Measurements from ENCODE around the gene GAD2. TPM values are rescaled to one million over a fixed set of nuclear protein-coding genes. Genes with fewer than 3 reads are reported as not detected.

GAD2 gene
- total and polyA plus RNA-seq, 2 experiments from 2014 or later: 0.56 to 0.86 TPM

DNA sequence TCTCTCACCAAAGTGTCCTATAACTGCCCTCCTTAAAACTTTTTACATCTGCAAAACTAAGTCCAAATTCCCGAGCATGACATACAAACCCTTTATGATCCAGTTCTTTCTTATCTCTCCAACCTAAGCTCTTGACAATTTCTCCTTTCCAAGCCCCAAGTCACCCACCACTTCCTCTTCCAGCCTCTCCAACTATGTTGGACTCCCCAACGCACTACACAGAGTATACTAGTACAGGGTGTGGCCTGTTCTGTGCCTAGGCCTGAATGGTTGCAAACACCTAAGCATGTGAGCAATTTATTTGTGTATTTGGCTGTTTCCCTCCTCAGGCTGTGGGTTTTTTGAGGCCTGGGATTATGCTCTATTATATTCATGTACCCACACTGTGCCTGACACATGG, 120.4 kb downstream of the GAD2 start:
- TF ChIP-seq, protein P1, sequence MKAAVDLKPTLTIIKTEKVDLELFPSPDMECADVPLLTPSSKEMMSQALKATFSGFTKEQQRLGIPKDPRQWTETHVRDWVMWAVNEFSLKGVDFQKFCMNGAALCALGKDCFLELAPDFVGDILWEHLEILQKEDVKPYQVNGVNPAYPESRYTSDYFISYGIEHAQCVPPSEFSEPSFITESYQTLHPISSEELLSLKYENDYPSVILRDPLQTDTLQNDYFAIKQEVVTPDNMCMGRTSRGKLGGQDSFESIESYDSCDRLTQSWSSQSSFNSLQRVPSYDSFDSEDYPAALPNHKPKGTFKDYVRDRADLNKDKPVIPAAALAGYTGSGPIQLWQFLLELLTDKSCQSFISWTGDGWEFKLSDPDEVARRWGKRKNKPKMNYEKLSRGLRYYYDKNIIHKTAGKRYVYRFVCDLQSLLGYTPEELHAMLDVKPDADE (IDR thresholded peaks at IDR 0.05): no peak
- no peak for TF ChIP-seq ZNF331 (CRISPR knock-in tag; IDR thresholded peaks at IDR 0.05; ENCODE audit: low read depth)
- TF ChIP-seq STAT1 (IDR thresholded peaks at IDR 0.05; ENCODE audit: unreplicated experiment): no peak
- TF ChIP-seq, protein P2, sequence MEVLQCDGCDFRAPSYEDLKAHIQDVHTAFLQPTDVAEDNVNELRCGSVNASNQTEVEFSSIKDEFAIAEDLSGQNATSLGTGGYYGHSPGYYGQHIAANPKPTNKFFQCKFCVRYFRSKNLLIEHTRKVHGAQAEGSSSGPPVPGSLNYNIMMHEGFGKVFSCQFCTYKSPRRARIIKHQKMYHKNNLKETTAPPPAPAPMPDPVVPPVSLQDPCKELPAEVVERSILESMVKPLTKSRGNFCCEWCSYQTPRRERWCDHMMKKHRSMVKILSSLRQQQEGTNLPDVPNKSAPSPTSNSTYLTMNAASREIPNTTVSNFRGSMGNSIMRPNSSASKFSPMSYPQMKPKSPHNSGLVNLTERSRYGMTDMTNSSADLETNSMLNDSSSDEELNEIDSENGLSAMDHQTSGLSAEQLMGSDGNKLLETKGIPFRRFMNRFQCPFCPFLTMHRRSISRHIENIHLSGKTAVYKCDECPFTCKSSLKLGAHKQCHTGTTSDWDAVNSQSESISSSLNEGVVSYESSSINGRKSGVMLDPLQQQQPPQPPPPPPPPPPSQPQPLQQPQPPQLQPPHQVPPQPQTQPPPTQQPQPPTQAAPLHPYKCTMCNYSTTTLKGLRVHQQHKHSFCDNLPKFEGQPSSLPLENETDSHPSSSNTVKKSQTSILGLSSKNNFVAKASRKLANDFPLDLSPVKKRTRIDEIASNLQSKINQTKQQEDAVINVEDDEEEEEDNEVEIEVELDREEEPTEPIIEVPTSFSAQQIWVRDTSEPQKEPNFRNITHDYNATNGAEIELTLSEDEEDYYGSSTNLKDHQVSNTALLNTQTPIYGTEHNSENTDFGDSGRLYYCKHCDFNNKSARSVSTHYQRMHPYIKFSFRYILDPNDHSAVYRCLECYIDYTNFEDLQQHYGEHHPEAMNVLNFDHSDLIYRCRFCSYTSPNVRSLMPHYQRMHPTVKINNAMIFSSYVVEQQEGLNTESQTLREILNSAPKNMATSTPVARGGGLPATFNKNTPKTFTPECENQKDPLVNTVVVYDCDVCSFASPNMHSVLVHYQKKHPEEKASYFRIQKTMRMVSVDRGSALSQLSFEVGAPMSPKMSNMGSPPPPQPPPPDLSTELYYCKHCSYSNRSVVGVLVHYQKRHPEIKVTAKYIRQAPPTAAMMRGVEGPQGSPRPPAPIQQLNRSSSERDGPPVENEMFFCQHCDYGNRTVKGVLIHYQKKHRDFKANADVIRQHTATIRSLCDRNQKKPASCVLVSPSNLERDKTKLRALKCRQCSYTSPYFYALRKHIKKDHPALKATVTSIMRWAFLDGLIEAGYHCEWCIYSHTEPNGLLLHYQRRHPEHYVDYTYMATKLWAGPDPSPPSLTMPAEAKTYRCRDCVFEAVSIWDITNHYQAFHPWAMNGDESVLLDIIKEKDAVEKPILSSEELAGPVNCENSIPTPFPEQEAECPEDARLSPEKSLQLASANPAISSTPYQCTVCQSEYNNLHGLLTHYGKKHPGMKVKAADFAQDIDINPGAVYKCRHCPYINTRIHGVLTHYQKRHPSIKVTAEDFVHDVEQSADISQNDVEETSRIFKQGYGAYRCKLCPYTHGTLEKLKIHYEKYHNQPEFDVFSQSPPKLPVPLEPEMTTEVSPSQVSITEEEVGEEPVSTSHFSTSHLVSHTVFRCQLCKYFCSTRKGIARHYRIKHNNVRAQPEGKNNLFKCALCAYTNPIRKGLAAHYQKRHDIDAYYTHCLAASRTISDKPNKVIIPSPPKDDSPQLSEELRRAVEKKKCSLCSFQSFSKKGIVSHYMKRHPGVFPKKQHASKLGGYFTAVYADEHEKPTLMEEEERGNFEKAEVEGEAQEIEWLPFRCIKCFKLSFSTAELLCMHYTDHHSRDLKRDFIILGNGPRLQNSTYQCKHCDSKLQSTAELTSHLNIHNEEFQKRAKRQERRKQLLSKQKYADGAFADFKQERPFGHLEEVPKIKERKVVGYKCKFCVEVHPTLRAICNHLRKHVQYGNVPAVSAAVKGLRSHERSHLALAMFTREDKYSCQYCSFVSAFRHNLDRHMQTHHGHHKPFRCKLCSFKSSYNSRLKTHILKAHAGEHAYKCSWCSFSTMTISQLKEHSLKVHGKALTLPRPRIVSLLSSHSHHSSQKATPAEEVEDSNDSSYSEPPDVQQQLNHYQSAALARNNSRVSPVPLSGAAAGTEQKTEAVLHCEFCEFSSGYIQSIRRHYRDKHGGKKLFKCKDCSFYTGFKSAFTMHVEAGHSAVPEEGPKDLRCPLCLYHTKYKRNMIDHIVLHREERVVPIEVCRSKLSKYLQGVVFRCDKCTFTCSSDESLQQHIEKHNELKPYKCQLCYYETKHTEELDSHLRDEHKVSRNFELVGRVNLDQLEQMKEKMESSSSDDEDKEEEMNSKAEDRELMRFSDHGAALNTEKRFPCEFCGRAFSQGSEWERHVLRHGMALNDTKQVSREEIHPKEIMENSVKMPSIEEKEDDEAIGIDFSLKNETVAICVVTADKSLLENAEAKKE (CRISPR knock-in tag; IDR thresholded peaks at IDR 0.05): no peak
- no peak for TF ChIP-seq CREB1 (CRISPR knock-in tag; IDR thresholded peaks at IDR 0.05; ENCODE audit: low read depth)
- no peak for TF ChIP-seq JUNB (IDR thresholded peaks at IDR 0.05; ENCODE audit: unreplicated experiment)
- TF ChIP-seq ZNF114 (CRISPR knock-in tag; IDR thresholded peaks at IDR 0.05): no peak
- no peak for TF ChIP-seq EZH2phosphoT487 (IDR thresholded peaks at IDR 0.05; ENCODE audit: unreplicated experiment)
- TF ChIP-seq, protein P3, sequence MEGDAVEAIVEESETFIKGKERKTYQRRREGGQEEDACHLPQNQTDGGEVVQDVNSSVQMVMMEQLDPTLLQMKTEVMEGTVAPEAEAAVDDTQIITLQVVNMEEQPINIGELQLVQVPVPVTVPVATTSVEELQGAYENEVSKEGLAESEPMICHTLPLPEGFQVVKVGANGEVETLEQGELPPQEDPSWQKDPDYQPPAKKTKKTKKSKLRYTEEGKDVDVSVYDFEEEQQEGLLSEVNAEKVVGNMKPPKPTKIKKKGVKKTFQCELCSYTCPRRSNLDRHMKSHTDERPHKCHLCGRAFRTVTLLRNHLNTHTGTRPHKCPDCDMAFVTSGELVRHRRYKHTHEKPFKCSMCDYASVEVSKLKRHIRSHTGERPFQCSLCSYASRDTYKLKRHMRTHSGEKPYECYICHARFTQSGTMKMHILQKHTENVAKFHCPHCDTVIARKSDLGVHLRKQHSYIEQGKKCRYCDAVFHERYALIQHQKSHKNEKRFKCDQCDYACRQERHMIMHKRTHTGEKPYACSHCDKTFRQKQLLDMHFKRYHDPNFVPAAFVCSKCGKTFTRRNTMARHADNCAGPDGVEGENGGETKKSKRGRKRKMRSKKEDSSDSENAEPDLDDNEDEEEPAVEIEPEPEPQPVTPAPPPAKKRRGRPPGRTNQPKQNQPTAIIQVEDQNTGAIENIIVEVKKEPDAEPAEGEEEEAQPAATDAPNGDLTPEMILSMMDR (conservative IDR thresholded peaks at IDR 0.05; ENCODE audit: low read depth in 2 of 2): no peak
- TF ChIP-seq NANOG (IDR thresholded peaks at IDR 0.05; ENCODE audit: borderline replicate concordance): no peak
- TF ChIP-seq, protein P4, sequence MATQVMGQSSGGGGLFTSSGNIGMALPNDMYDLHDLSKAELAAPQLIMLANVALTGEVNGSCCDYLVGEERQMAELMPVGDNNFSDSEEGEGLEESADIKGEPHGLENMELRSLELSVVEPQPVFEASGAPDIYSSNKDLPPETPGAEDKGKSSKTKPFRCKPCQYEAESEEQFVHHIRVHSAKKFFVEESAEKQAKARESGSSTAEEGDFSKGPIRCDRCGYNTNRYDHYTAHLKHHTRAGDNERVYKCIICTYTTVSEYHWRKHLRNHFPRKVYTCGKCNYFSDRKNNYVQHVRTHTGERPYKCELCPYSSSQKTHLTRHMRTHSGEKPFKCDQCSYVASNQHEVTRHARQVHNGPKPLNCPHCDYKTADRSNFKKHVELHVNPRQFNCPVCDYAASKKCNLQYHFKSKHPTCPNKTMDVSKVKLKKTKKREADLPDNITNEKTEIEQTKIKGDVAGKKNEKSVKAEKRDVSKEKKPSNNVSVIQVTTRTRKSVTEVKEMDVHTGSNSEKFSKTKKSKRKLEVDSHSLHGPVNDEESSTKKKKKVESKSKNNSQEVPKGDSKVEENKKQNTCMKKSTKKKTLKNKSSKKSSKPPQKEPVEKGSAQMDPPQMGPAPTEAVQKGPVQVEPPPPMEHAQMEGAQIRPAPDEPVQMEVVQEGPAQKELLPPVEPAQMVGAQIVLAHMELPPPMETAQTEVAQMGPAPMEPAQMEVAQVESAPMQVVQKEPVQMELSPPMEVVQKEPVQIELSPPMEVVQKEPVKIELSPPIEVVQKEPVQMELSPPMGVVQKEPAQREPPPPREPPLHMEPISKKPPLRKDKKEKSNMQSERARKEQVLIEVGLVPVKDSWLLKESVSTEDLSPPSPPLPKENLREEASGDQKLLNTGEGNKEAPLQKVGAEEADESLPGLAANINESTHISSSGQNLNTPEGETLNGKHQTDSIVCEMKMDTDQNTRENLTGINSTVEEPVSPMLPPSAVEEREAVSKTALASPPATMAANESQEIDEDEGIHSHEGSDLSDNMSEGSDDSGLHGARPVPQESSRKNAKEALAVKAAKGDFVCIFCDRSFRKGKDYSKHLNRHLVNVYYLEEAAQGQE (IDR thresholded peaks at IDR 0.05; ENCODE audit: unreplicated experiment): no peak
- TF ChIP-seq EZH2 (IDR thresholded peaks at IDR 0.05; ENCODE audit: low read depth, unreplicated experiment): no peak
- TF ChIP-seq POLR2AphosphoS5 (IDR thresholded peaks at IDR 0.05; ENCODE audit: low read depth): no peak
- peaks cover 5% of the 10 kb centered on the region; the same call in 1 of the 3 replicates for H3K9me3 Mint-ChIP-seq
- Histone ChIP-seq H3K9me2 (ENCODE audit: insufficient read depth) (no peaks in the 10 kb centered on the region), H3K27me3 (ENCODE audit: insufficient read depth) (no peaks in the 10 kb centered on the region), H3K27ac (ENCODE audit: low read depth) (no peak overlapping the region), H2AFZ (no peak overlapping the region), H3K36me3 (ENCODE audit: insufficient read depth) (no peaks in the 10 kb centered on the region), H3F3A (replicated peaks; ENCODE audit: low read depth) (no peaks in the 10 kb centered on the region), H3K4me2 (no peak overlapping the region), H3K79me2 (replicated peaks; ENCODE audit: insufficient read depth) (no peaks in the 10 kb centered on the region), H3K4me1 (ENCODE audit: insufficient read depth) (no peaks in the 10 kb centered on the region; the same call in 1 of the 2 replicates), H3K4me3 (no peak overlapping the region), H4K20me1 (replicated peaks; ENCODE audit: insufficient read depth) (no peaks in the 10 kb centered on the region)
- peaks cover 3% of the 10 kb centered on the region for H3K27me3 Mint-ChIP-seq (ENCODE audit: insufficient read depth, low read depth, poor library complexity)
- H3K27ac Mint-ChIP-seq: no peak overlapping the region
- DNase-seq (ENCODE audit: low spot score): no peak
- H3K4me3 Mint-ChIP-seq: no peak overlapping the region
- no peaks in the 10 kb centered on the region for H3K4me1 Mint-ChIP-seq
- no peaks in the 10 kb centered on the region for H3K36me3 Mint-ChIP-seq (ENCODE audit: low read depth)
- ATAC-seq: no peak

Data from GM23338 (cell line).